ENCODE data around the gene GATA6.

DNA sequence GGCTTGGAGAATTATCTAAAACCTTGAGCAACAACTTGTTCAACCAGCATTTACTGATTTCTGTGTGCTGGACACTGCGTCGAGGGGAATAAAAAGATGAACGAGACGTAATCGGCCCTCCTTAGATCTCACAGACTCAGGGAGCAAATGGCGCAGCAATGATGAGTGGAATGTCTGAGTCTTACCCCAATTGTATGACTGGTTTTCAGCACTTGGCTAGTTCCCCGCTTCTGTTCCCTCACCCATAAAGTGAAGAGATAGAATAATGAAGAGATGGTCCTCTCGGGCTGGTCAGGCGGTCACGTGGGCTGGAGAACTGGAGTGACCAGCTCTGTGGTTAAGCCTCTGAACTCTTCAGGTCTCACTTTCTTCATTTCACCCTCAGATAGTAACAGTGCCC is 17.3 kb upstream of the GATA6 start:
- TF ChIP-seq CTCF (IDR thresholded peaks at IDR 0.05; ENCODE audit: insufficient read depth, low read length, poor library complexity, severe bottlenecking) (no peak), EZH2phosphoT487 (conservative IDR thresholded peaks at IDR 0.05; ENCODE audit: low read length) (no peak)
